Renal pelvis (tissue), 4 donors: ENCODE measurements around the gene LRRC51. TPM values are rescaled to one million over a fixed set of nuclear protein-coding genes. Genes with fewer than 3 reads are reported as not detected.

Source experiments
- DNase-seq: peaks from one replicate; pipeline ENCODE4 v3.0.0-alpha.2; 2013
- polyA plus RNA-seq, 3 donors: library from polyadenylated mRNA; unstranded; fragments of 120-200 nt; gene quantifications; one replicate each; pipeline ENCODE4 v1.2.1, GENCODE V29; 2013; ENCODE audit not compliant: insufficient read length in 3 of 3

Gene LRRC51
- polyA plus RNA-seq, 3 donors: 22.3 to 37.0 (median 35.1) TPM

GRCh38 chr11:72067266-72067665, 13.4 kb upstream of the LRRC51 start:
- DNase-seq: no peak

GRCh38 chr11:72067676-72068075, 13.0 kb upstream of the LRRC51 start:
- DNase-seq: no peak

- no peak for DNase-seq
Observed at GRCh38 chr11:72069200-72069599, 11.4 kb upstream of the LRRC51 start.

GRCh38 chr11:72069787-72070251, 10.8 kb upstream of the LRRC51 start:
- DNase-seq: no peak

- no peak for DNase-seq
Observed at GRCh38 chr11:72070491-72070890, 10.2 kb upstream of the LRRC51 start.

GRCh38 chr11:72072348-72072747, 8.3 kb upstream of the LRRC51 start:
- no peak for DNase-seq

- no peak for DNase-seq
Observed at GRCh38 chr11:72075109-72075508, 5.5 kb upstream of the LRRC51 start.

GRCh38 chr11:72075756-72076155, 4.9 kb upstream of the LRRC51 start:
- DNase-seq: no peak

- no peak for DNase-seq
Observed at GRCh38 chr11:72078477-72078876, 2.2 kb upstream of the LRRC51 start.

- no peak for DNase-seq
Observed at GRCh38 chr11:72079819-72080325, 778 bp upstream of the LRRC51 start.

- DNase-seq: no peak
Observed at GRCh38 chr11:72081184-72081644, 564 bp downstream of the LRRC51 start.

GRCh38 chr11:72081821-72082453, 1.3 kb downstream of the LRRC51 start:
- no peak for DNase-seq

- DNase-seq: no peak
Observed at GRCh38 chr11:72083414-72083813, 2.8 kb downstream of the LRRC51 start.

GRCh38 chr11:72084076-72084475, 3.4 kb downstream of the LRRC51 start:
- no peak for DNase-seq

- no peak for DNase-seq
Observed at GRCh38 chr11:72084965-72085364, 4.3 kb downstream of the LRRC51 start.

GRCh38 chr11:72085621-72086351, 5.1 kb downstream of the LRRC51 start:
- DNase-seq: no peak

- no peak for DNase-seq
Observed at GRCh38 chr11:72088076-72088808, 7.6 kb downstream of the LRRC51 start.

GRCh38 chr11:72091292-72091691, 10.6 kb downstream of the LRRC51 start:
- DNase-seq: peak; percentile 73

- no peak for DNase-seq
Observed at GRCh38 chr11:72098741-72099140, 18.1 kb downstream of the LRRC51 start.

GRCh38 chr11:72100009-72100408, 19.4 kb downstream of the LRRC51 start:
- DNase-seq: no peak

- DNase-seq: no peak
Observed at GRCh38 chr11:72100462-72100861, 19.8 kb downstream of the LRRC51 start.

- DNase-seq: no peak
Observed at GRCh38 chr11:72102162-72102561, 21.5 kb downstream of the LRRC51 start.

- DNase-seq: no peak
Observed at GRCh38 chr11:72102631-72102945, 21.9 kb downstream of the LRRC51 start.
